ENCODE results near the gene GAS1. TPM values are rescaled to one million over a fixed set of nuclear protein-coding genes. Genes with fewer than 3 reads are reported as not detected.

The GAS1 gene
- total and polyA plus RNA-seq, 2 donors (not counting 1 experiment from before 2014, with no cell fraction given): 0.06 to 0.39 TPM

DNA sequence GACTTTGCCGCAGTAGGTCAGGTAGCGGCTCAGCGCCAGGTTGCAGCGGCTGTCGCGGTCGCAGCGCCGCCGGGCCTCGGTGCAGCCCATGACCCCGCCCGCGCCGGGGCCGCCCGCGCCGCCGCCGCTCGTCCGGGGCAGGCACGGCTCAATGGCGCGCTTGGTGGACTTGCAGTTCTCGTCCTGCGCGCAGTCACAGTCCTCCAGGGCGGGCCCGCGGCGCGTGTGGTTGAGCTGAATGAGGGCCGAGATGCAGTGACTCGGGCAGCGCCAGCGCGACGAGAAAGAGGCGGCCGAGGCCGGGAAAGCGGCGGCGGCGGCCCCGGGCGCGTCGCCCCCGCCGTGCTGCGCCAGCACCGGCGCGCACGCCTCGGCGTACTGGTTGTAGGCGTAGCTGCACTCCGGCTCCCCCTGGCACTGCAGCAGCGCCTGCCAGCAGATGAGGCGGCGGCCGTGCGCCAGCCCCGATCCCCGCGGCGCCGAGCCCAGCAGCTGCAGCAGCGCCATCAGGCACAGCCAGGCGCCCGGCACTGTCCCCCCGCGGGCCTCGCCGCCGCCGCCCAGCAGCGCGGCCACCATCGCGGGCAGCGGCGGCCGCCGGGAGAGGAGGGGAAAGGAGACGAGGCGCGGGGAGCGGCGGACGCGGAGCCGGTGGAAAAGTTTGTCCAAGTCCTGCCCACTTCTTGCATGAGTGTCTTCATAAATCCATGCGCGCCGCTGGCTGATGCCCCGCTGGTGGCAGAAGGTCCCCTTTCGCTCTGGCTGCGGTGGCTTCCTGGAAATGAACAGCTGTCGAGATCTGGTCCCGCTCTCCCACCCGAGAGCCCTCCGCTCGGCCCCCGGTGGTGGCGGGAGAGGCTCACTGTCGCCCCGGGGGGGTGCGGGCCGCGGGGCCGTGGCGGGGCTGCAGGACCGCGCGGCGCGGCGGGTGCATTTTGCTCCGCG is 833 bp downstream of the GAS1 start:
- Histone ChIP-seq H3K27ac (ENCODE audit: low read length in 2 of 2) (no peak overlapping the region), H3K4me2 (replicated peaks; ENCODE audit: low read depth, low read length, poor library complexity, severe bottlenecking) (peak overlapping the region; percentile 92), H3K9me3 (ENCODE audit: control extremely low read depth in 1 of 3, control insufficient read depth in 2 of 3, insufficient read depth in 1 of 3, low read length in 2 of 3) (no peaks in the 10 kb centered on the region), H3K4me1 (ENCODE audit: control insufficient read depth in 2 of 2, insufficient read depth in 2 of 2, low read length in 2 of 2) (peaks cover 15% of the 10 kb centered on the region in 2 donors), H4K20me1 (ENCODE audit: control insufficient read depth, insufficient read depth, low read length, poor library complexity, severe bottlenecking) (no peaks in the 10 kb centered on the region), H3K36me3 (replicated peaks in 1 of 2; ENCODE audit: control extremely low read depth in 1 of 2, control insufficient read depth in 1 of 2, extremely low read depth in 1 of 2, insufficient read depth in 2 of 2, low read length in 1 of 2) (no peaks in the 10 kb centered on the region), H3K27me3 (replicated peaks in 1 of 4; ENCODE audit: control extremely low read depth in 1 of 4, control insufficient read depth in 3 of 4, insufficient read depth in 4 of 4, low read length in 3 of 4) (peaks cover 0 to 41% (median 31%) of the 10 kb centered on the region in 4 experiments), H3K9ac (ENCODE audit: low read length) (peak overlapping the region; percentile 68), H3K4me3 (ENCODE audit: control extremely low read depth in 1 of 5, extremely low read depth in 1 of 5, insufficient read depth in 1 of 5, low read depth in 2 of 5, low read length in 4 of 5) (peak overlapping the region; percentile 19 to 73 (median 58)), H2AFZ (ENCODE audit: insufficient read depth, low read depth, low read length, poor library complexity, severe bottlenecking) (peak overlapping the region; percentile 84), H3K79me2 (ENCODE audit: control insufficient read depth, insufficient read depth, low read length) (no peaks in the 10 kb centered on the region)
- Mint-ChIP-seq H3K9me3 (ENCODE audit: insufficient read depth) (no peaks in the 10 kb centered on the region), H3K27me3 (peaks cover 26% of the 10 kb centered on the region), H3K4me3 (peak overlapping the region; percentile 83), H3K27ac (no peak overlapping the region), H3K4me1 (peaks cover 18% of the 10 kb centered on the region)
- peak; percentile 62 for ATAC-seq (ENCODE audit: low read depth)
- under 1% methylated on average over 125 of the region's 125 CpGs for WGBS (ENCODE audit: insufficient coverage)
- DNase-seq: peak; percentile 69
- CTCF ChIA-PET: no interaction called here
- intact Hi-C loops (cut with micrococcal nuclease): loop anchor here (5.0 kb wide), 1 partner anchor 594 kb away; the partner anchor contains the start of gene TUT7
- POLR2A ChIA-PET: no interaction called here
- TF ChIP-seq CTCF (IDR thresholded peaks at IDR 0.05) (no peak), EZH2 (IDR thresholded peaks at IDR 0.05; ENCODE audit: borderline replicate concordance, insufficient read depth, low read depth, low read length, poor library complexity, severe bottlenecking) (no peak)

DNA sequence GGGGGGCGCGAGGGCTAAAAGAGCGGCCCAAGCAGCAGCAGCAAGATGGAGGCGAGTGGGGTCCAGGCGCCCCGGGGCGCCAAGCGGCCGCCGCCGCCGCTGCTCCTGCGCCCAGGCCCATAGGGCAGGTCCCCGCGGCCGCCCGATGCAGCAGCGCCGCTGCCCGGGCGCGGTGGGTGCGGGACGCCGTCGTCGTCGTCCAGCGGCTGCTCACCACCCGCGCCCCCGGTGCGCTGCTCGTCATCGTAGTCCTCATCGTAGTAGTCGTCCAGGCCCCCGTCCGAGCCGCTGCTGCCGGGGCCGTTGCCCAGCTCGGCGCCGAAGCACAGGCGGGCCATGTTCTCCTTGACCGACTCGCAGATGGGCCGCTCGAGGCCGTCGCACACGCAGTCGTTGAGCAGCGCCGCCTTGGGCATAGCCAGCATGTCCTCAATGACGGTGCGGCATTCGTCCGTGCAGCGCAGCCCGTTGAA is 1.5 kb downstream of the GAS1 start:
- H3K36me3 ChIP-seq (replicated peaks in 1 of 2; ENCODE audit: control extremely low read depth in 1 of 2, control insufficient read depth in 1 of 2, extremely low read depth in 1 of 2, insufficient read depth in 2 of 2, low read length in 1 of 2): no peaks in the 10 kb centered on the region
- peaks cover 33% of the 10 kb centered on the region for H3K27me3 Mint-ChIP-seq
- H3K27ac Mint-ChIP-seq: no peak overlapping the region
- H3K4me1 ChIP-seq (ENCODE audit: control insufficient read depth in 2 of 2, insufficient read depth in 2 of 2, low read length in 2 of 2): peaks cover 15% of the 10 kb centered on the region in 2 donors
- ATAC-seq (ENCODE audit: low read depth) (no peak), DNase-seq (no peak)
- H3K4me3 Mint-ChIP-seq: peak overlapping the region; percentile 80
- TF ChIP-seq CTCF (IDR thresholded peaks at IDR 0.05) (no peak), EZH2 (IDR thresholded peaks at IDR 0.05; ENCODE audit: borderline replicate concordance, insufficient read depth, low read depth, low read length, poor library complexity, severe bottlenecking) (no peak)
- no peaks in the 10 kb centered on the region for H3K79me2 ChIP-seq (ENCODE audit: control insufficient read depth, insufficient read depth, low read length)
- WGBS (ENCODE audit: insufficient coverage): 4% methylated on average over 62 of the region's 62 CpGs
- peaks cover 0 to 46% (median 37%) of the 10 kb centered on the region in 4 experiments for H3K27me3 ChIP-seq (replicated peaks in 1 of 4; ENCODE audit: control extremely low read depth in 1 of 4, control insufficient read depth in 3 of 4, insufficient read depth in 4 of 4, low read length in 3 of 4)
- peak overlapping the region; percentile 68 for H3K9ac ChIP-seq (ENCODE audit: low read length)
- peak overlapping the region; percentile 92 for H3K4me2 ChIP-seq (replicated peaks; ENCODE audit: low read depth, low read length, poor library complexity, severe bottlenecking)
- intact Hi-C loops (cut with micrococcal nuclease): loop anchor here (5.0 kb wide), 1 partner anchor 593 kb away; the partner anchor contains the start of gene TUT7
- H3K9me3 Mint-ChIP-seq (ENCODE audit: insufficient read depth): no peaks in the 10 kb centered on the region
- no peaks in the 10 kb centered on the region for H3K9me3 ChIP-seq (ENCODE audit: control extremely low read depth in 1 of 3, control insufficient read depth in 2 of 3, insufficient read depth in 1 of 3, low read length in 2 of 3)
- CTCF ChIA-PET: no interaction called here
- peaks cover 18% of the 10 kb centered on the region for H3K4me1 Mint-ChIP-seq
- POLR2A ChIA-PET: no interaction called here
- H4K20me1 ChIP-seq (ENCODE audit: control insufficient read depth, insufficient read depth, low read length, poor library complexity, severe bottlenecking): no peaks in the 10 kb centered on the region
- H3K4me3 ChIP-seq (ENCODE audit: control extremely low read depth in 1 of 5, extremely low read depth in 1 of 5, insufficient read depth in 1 of 5, low read depth in 2 of 5, low read length in 4 of 5): peak overlapping the region in 4 of 5 experiments; percentile 17 to 73 (median 65)
- no peak overlapping the region for H3K27ac ChIP-seq (ENCODE audit: low read length in 2 of 2)
- H2AFZ ChIP-seq (ENCODE audit: insufficient read depth, low read depth, low read length, poor library complexity, severe bottlenecking): peak overlapping the region; percentile 84

All from B cell (primary cell).